GM12864 (cell line): ENCODE data around the gene NNT.
A peak's percentile ranks its signal among the peaks of the same experiment; 100 is the strongest.

Experiments used
- DNase-seq: peaks from one replicate; pipeline ENCODE4 v3.0.0-alpha.2; 2011; ENCODE audit warnings: low read depth
- H3K4me3 ChIP-seq: 2 replicates; pipeline ENCODE4 v1.5.1; 2011; ENCODE audit warnings: mild to moderate bottlenecking, low read depth, low read length, control low read depth
- CTCF ChIP-seq: IDR thresholded peaks from 2 replicates; pipeline ENCODE4 v1.5.1; 2011; ENCODE audit warnings: low read depth, mild to moderate bottlenecking, moderate library complexity, low read length, control low read depth, inconsistent platforms; ENCODE audit errors: missing control alignments

NNT gene

GRCh38 chr5:43623048-43623680, 20.2 kb downstream of the NNT start:
- no peak for TF ChIP-seq CTCF
- DNase-seq, result no peak
- no peak overlapping the region for H3K4me3 ChIP-seq

- peak; percentile 25 for TF ChIP-seq CTCF
- no peak overlapping the region for H3K4me3 ChIP-seq
- no peak for DNase-seq
Observed at GRCh38 chr5:43627028-43627427, 24.0 kb downstream of the NNT start.

- TF ChIP-seq CTCF, result peak; percentile 41
- H3K4me3 ChIP-seq, result no peak overlapping the region
Observed at GRCh38 chr5:43631182-43631910, 28.4 kb downstream of the NNT start.

GRCh38 chr5:43634621-43635020, 31.6 kb downstream of the NNT start:
- no peak overlapping the region for H3K4me3 ChIP-seq
- TF ChIP-seq CTCF, result no peak
- DNase-seq, result no peak

More at GRCh38 chr5:43631182-43631910, 28.4 kb downstream of the NNT start:
- peak; percentile 18 for DNase-seq

- H3K4me3 ChIP-seq, result no peak overlapping the region
- TF ChIP-seq CTCF, result no peak
- DNase-seq, result no peak
Observed at GRCh38 chr5:43635374-43635773, 32.4 kb downstream of the NNT start.

GRCh38 chr5:43636076-43636475, 33.1 kb downstream of the NNT start:
- no peak overlapping the region for H3K4me3 ChIP-seq
- TF ChIP-seq CTCF, result no peak
- no peak for DNase-seq
